Measurements from ENCODE around the gene UPK2. TPM values are rescaled to one million over a fixed set of nuclear protein-coding genes. Genes with fewer than 3 reads are reported as not detected.

The UPK2 gene
- polyA plus RNA-seq, 1 of the 3 experiments (the other 2 are of a cell fraction) = 0.15 TPM

DNA sequence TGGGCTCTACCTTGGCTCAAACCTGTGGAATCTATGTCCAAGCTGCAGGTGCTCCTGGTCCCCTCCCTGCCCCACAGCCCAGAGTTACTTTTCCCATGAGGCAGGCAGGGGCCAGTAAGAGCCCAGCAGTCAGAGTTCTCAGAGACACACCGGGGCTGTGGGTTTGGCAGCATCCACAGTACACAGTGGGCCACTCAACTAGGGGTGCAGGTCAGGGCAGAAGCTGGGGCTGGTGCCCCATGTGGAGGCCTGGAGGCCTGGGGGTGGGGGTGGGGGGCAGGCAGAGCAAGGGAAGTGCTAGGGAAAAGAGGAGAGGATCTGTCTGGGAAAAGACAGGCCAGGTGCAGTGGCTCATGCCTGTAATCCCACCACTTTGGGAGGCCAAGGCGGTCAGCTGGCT is 2.5 kb downstream of the UPK2 start:
- CTCF ChIA-PET = interaction anchor here (0.9 to 12.7 kb wide), 5 partner anchors 8 to 268 kb away, joined by 3 to 186 read pairs (median 22); partner anchors contain the start of genes BCL9L and CENATAC

More for the DNA sequence above, 2.5 kb downstream of the UPK2 start:
- Histone ChIP-seq H3K4me2 (no peak overlapping the region), H3K27me3 (ENCODE audit: insufficient read depth) (no peaks in the 10 kb centered on the region), H4K20me1 (ENCODE audit: insufficient read depth) (no peaks in the 10 kb centered on the region), H3K36me3 (replicated peaks in 1 of 2; ENCODE audit: control insufficient read depth in 1 of 2, insufficient read depth in 2 of 2, low read length in 1 of 2) (no peaks in the 10 kb centered on the region), H3K9me2 (no peaks in the 10 kb centered on the region), H3K79me2 (ENCODE audit: insufficient read depth) (no peaks in the 10 kb centered on the region), H3K9ac (no peak overlapping the region), H3K9me3 (no peaks in the 10 kb centered on the region), H2AFZ (ENCODE audit: low read depth) (no peak overlapping the region), H3K4me3 (ENCODE audit: low read depth in 2 of 2, low read length in 1 of 2) (no peak overlapping the region), H3K27ac (ENCODE audit: low read depth in 2 of 2, low read length in 1 of 2) (no peak overlapping the region), H3F3A (replicated peaks; ENCODE audit: insufficient read depth) (no peaks in the 10 kb centered on the region), H3K4me1 (ENCODE audit: control insufficient read depth in 1 of 2, insufficient read depth in 2 of 2, low read depth in 1 of 2, low read length in 1 of 2) (peaks cover 0 to 6% of the 10 kb centered on the region in 2 experiments; a peak in 1 of 4 replicates)
- DNase-seq = no peak
- POLR2A ChIA-PET = no interaction called here
- TF ChIP-seq, protein P1, sequence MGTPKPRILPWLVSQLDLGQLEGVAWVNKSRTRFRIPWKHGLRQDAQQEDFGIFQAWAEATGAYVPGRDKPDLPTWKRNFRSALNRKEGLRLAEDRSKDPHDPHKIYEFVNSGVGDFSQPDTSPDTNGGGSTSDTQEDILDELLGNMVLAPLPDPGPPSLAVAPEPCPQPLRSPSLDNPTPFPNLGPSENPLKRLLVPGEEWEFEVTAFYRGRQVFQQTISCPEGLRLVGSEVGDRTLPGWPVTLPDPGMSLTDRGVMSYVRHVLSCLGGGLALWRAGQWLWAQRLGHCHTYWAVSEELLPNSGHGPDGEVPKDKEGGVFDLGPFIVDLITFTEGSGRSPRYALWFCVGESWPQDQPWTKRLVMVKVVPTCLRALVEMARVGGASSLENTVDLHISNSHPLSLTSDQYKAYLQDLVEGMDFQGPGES (IDR thresholded peaks at IDR 0.05; ENCODE audit: low read depth, low read length) = no peak
- TF ChIP-seq, protein P2, sequence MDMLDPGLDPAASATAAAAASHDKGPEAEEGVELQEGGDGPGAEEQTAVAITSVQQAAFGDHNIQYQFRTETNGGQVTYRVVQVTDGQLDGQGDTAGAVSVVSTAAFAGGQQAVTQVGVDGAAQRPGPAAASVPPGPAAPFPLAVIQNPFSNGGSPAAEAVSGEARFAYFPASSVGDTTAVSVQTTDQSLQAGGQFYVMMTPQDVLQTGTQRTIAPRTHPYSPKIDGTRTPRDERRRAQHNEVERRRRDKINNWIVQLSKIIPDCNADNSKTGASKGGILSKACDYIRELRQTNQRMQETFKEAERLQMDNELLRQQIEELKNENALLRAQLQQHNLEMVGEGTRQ (IDR thresholded peaks at IDR 0.05; ENCODE audit: borderline replicate concordance, low read depth, low read length) = no peak
- TF ChIP-seq, protein P3, sequence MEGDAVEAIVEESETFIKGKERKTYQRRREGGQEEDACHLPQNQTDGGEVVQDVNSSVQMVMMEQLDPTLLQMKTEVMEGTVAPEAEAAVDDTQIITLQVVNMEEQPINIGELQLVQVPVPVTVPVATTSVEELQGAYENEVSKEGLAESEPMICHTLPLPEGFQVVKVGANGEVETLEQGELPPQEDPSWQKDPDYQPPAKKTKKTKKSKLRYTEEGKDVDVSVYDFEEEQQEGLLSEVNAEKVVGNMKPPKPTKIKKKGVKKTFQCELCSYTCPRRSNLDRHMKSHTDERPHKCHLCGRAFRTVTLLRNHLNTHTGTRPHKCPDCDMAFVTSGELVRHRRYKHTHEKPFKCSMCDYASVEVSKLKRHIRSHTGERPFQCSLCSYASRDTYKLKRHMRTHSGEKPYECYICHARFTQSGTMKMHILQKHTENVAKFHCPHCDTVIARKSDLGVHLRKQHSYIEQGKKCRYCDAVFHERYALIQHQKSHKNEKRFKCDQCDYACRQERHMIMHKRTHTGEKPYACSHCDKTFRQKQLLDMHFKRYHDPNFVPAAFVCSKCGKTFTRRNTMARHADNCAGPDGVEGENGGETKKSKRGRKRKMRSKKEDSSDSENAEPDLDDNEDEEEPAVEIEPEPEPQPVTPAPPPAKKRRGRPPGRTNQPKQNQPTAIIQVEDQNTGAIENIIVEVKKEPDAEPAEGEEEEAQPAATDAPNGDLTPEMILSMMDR (IDR thresholded peaks at IDR 0.05) = no peak
- TF ChIP-seq MXI1 (IDR thresholded peaks at IDR 0.05; ENCODE audit: low read depth, low read length) (no peak), JUND (IDR thresholded peaks at IDR 0.05) (no peak), RAD21 (IDR thresholded peaks at IDR 0.05; ENCODE audit: low read length) (no peak), RFX5 (IDR thresholded peaks at IDR 0.05; ENCODE audit: low read length) (no peak), TAF1 (IDR thresholded peaks at IDR 0.05; ENCODE audit: borderline replicate concordance, low read depth, low read length) (no peak), NFIC (IDR thresholded peaks at IDR 0.05; ENCODE audit: borderline replicate concordance) (no peak), EP300 (IDR thresholded peaks at IDR 0.05; ENCODE audit: borderline replicate concordance in 1 of 2, low read depth in 1 of 2, low read length in 1 of 2) (no peak), RCOR1 (IDR thresholded peaks at IDR 0.05; ENCODE audit: low read length) (no peak), PBX3 (IDR thresholded peaks at IDR 0.05) (no peak)
- WGBS (ENCODE audit: low lambda C conversion rate) = 52% methylated on average over 2 of the region's 2 CpGs
